NCI-H2196 (cell line): ENCODE data around the gene PTDSS2.
"Not testable (repeated sequence)": the region's sequence is repeated elsewhere in the genome, so short reads cannot be mapped to it uniquely, and the experiment has no call there.

Experiments
- DNase-seq: peaks from one replicate; lab custom pipeline; 2025; ENCODE audit not compliant: unreplicated experiment; lab: John Stamatoyannopoulos, UW

The PTDSS2 gene

GRCh38 chr11:464316-464715, 14.2 kb downstream of the PTDSS2 start:
- DNase-seq, result no peak

GRCh38 chr11:465896-466530, 15.9 kb downstream of the PTDSS2 start:
- no peak for DNase-seq

GRCh38 chr11:468036-468435, 18.0 kb downstream of the PTDSS2 start:
- no peak for DNase-seq

GRCh38 chr11:468493-468892, 18.4 kb downstream of the PTDSS2 start:
- no peak for DNase-seq

GRCh38 chr11:469026-469683, 19.1 kb downstream of the PTDSS2 start:
- not testable (repeated sequence) for DNase-seq

GRCh38 chr11:469684-470560, 19.8 kb downstream of the PTDSS2 start:
- peak; percentile 78 for DNase-seq

- DNase-seq, result no peak
Observed at GRCh38 chr11:471468-472145, 21.5 kb downstream of the PTDSS2 start.

- no peak for DNase-seq
Observed at GRCh38 chr11:472272-472671, 22.2 kb downstream of the PTDSS2 start.

- no peak for DNase-seq
Observed at GRCh38 chr11:472816-473215, 22.7 kb downstream of the PTDSS2 start.

- no peak for DNase-seq
Observed at GRCh38 chr11:473415-473814, 23.3 kb downstream of the PTDSS2 start.

GRCh38 chr11:473962-474785, 24.1 kb downstream of the PTDSS2 start:
- DNase-seq, result no peak

- no peak for DNase-seq
Observed at GRCh38 chr11:474914-475506, 24.9 kb downstream of the PTDSS2 start.

GRCh38 chr11:475941-476340, 25.9 kb downstream of the PTDSS2 start:
- DNase-seq, result no peak

GRCh38 chr11:476416-476815, 26.3 kb downstream of the PTDSS2 start:
- no peak for DNase-seq

- no peak for DNase-seq
Observed at GRCh38 chr11:477052-477715, 27.1 kb downstream of the PTDSS2 start.

- no peak for DNase-seq
Observed at GRCh38 chr11:479311-479710, 29.2 kb downstream of the PTDSS2 start.

GRCh38 chr11:484616-485015, 34.5 kb downstream of the PTDSS2 start:
- DNase-seq, result no peak

- no peak for DNase-seq
Observed at GRCh38 chr11:486189-486588, 36.1 kb downstream of the PTDSS2 start.

- DNase-seq, result no peak
Observed at GRCh38 chr11:487571-488021, 37.5 kb downstream of the PTDSS2 start.

GRCh38 chr11:488062-488461, 38.0 kb downstream of the PTDSS2 start:
- DNase-seq, result no peak
